ENCODE data around the gene ARMC7. TPM values are rescaled to one million over a fixed set of nuclear protein-coding genes. Genes with fewer than 3 reads are reported as not detected.
"Not testable (repeated sequence)": the region's sequence is repeated elsewhere in the genome, so short reads cannot be mapped to it uniquely, and the experiment has no call there.

ARMC7 gene
- total RNA-seq, 1 experiment from 2014 or later = 48.7 TPM

DNA sequence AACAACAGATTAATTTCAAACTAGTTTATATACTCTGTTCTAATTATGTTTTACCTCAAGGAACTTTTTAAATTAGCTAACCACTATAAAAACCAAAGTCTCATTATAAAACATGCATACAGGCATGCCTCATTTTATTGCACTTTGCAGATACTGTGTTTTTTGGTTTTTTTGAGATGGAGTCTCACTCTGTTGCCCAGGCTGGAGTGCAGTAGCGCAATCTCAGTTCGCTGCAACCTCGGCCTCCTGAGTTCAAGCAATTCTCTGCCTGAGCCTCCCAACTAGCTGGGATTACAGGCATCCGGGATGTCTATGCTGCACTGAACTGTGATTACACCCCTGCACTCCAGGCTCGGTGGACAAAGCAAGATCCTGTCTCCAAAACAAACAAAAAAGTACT lies 53.3 kb downstream of the ARMC7 start:
- H3K36me3 ChIP-seq (ENCODE audit: control insufficient read depth, insufficient read depth, low read length) = peaks cover 5% of the 10 kb centered on the region; the same call in 1 of the 2 replicates
- H3K27me3 ChIP-seq (ENCODE audit: control insufficient read depth, insufficient read depth, low read length) = no peaks in the 10 kb centered on the region
- no peak overlapping the region for H3K4me3 ChIP-seq (ENCODE audit: low read depth in 2 of 2, low read length in 2 of 2)
- ChIA-PET CTCF (no interaction called here), POLR2A (no interaction called here)
- no peak for ATAC-seq
- no TSS peak for BruUV-seq (replicated peaks)
- intact Hi-C loops (cut with micrococcal nuclease; ENCODE audit: unreplicated experiment) (no loop called here), in situ Hi-C loops (cut with HindIII; ENCODE audit: low pct_unique_long_range_greater_than_20kb, low sequenced_read_pairs) (no loop called here)
- no peak overlapping the region for H3K27ac ChIP-seq (ENCODE audit: low read length)
- DNase-seq (ENCODE audit: low read depth, low spot score) = no peak
- H3K4me1 ChIP-seq (ENCODE audit: control insufficient read depth, insufficient read depth, low read length) = peaks cover 22% of the 10 kb centered on the region
- TF ChIP-seq POLR2AphosphoS5 (IDR thresholded peaks at IDR 0.05; ENCODE audit: low read depth, low read length) (no peak), SIN3A (IDR thresholded peaks at IDR 0.05; ENCODE audit: borderline replicate concordance, insufficient read depth, low read depth, low read length) (no peak), TCF7L2 (IDR thresholded peaks at IDR 0.05; ENCODE audit: low read depth, low read length) (no peak), REST (IDR thresholded peaks at IDR 0.05; ENCODE audit: insufficient read depth in 1 of 2, low read depth in 2 of 2, low read length in 1 of 2) (no peak)
- TF ChIP-seq, protein P1, sequence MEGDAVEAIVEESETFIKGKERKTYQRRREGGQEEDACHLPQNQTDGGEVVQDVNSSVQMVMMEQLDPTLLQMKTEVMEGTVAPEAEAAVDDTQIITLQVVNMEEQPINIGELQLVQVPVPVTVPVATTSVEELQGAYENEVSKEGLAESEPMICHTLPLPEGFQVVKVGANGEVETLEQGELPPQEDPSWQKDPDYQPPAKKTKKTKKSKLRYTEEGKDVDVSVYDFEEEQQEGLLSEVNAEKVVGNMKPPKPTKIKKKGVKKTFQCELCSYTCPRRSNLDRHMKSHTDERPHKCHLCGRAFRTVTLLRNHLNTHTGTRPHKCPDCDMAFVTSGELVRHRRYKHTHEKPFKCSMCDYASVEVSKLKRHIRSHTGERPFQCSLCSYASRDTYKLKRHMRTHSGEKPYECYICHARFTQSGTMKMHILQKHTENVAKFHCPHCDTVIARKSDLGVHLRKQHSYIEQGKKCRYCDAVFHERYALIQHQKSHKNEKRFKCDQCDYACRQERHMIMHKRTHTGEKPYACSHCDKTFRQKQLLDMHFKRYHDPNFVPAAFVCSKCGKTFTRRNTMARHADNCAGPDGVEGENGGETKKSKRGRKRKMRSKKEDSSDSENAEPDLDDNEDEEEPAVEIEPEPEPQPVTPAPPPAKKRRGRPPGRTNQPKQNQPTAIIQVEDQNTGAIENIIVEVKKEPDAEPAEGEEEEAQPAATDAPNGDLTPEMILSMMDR (IDR thresholded peaks at IDR 0.05) = no peak
- H3K9me3 ChIP-seq (ENCODE audit: control insufficient read depth, insufficient read depth, low read depth, low read length) = no peaks in the 10 kb centered on the region

GRCh38 chr17:75164606-75165005 lies 54.8 kb downstream of the ARMC7 start:
- H3K36me3 ChIP-seq (ENCODE audit: control insufficient read depth, insufficient read depth, low read length); H3K4me3 ChIP-seq (ENCODE audit: low read depth in 2 of 2, low read length in 2 of 2); H3K27ac ChIP-seq (ENCODE audit: low read length); H3K4me1 ChIP-seq (ENCODE audit: control insufficient read depth, insufficient read depth, low read length); ATAC-seq; DNase-seq (ENCODE audit: low read depth, low spot score); intact Hi-C loops (cut with micrococcal nuclease; ENCODE audit: unreplicated experiment); in situ Hi-C loops (cut with HindIII; ENCODE audit: low pct_unique_long_range_greater_than_20kb, low sequenced_read_pairs); BruUV-seq (replicated peaks); H3K9me3 ChIP-seq (ENCODE audit: control insufficient read depth, insufficient read depth, low read depth, low read length); H3K27me3 ChIP-seq (ENCODE audit: control insufficient read depth, insufficient read depth, low read length): not testable (repeated sequence)
- POLR2A ChIA-PET = interaction anchor here (0.6 kb wide), 1 partner anchor 19 kb away, joined by 4 read pairs; no protein-coding TSS in a partner anchor
- CTCF ChIA-PET = interaction anchor here (0.7 kb wide), 1 partner anchor 325 kb away, joined by 9 read pairs; no protein-coding TSS in a partner anchor

GRCh38 chr17:75168998-75169397 lies 59.2 kb downstream of the ARMC7 start:
- ATAC-seq (no peak), DNase-seq (ENCODE audit: low read depth, low spot score) (no peak)
- in situ Hi-C loops (cut with HindIII; ENCODE audit: low pct_unique_long_range_greater_than_20kb, low sequenced_read_pairs) = no loop called here
- Histone ChIP-seq H3K4me1 (ENCODE audit: control insufficient read depth, insufficient read depth, low read length) (no peaks in the 10 kb centered on the region), H3K27me3 (ENCODE audit: control insufficient read depth, insufficient read depth, low read length) (no peaks in the 10 kb centered on the region), H3K9me3 (ENCODE audit: control insufficient read depth, insufficient read depth, low read depth, low read length) (no peaks in the 10 kb centered on the region), H3K36me3 (ENCODE audit: control insufficient read depth, insufficient read depth, low read length) (peaks cover 11% of the 10 kb centered on the region; the same call in 1 of the 2 replicates), H3K4me3 (ENCODE audit: low read depth in 2 of 2, low read length in 2 of 2) (no peak overlapping the region), H3K27ac (ENCODE audit: low read length) (no peak overlapping the region)
- no peak for TF ChIP-seq TCF7L2 (IDR thresholded peaks at IDR 0.05; ENCODE audit: low read depth, low read length)
- no peak for TF ChIP-seq POLR2AphosphoS5 (IDR thresholded peaks at IDR 0.05; ENCODE audit: low read depth, low read length)
- TF ChIP-seq REST (IDR thresholded peaks at IDR 0.05; ENCODE audit: insufficient read depth in 1 of 2, low read depth in 2 of 2, low read length in 1 of 2) = no peak
- TF ChIP-seq, protein P1 (IDR thresholded peaks at IDR 0.05) = no peak
- TF ChIP-seq SIN3A (IDR thresholded peaks at IDR 0.05; ENCODE audit: borderline replicate concordance, insufficient read depth, low read depth, low read length) = no peak
- POLR2A ChIA-PET = no interaction called here
- BruUV-seq (replicated peaks) = no TSS peak
- intact Hi-C loops (cut with micrococcal nuclease; ENCODE audit: unreplicated experiment) = no loop called here
- CTCF ChIA-PET = interaction anchor here (0.7 kb wide), 1 partner anchor 114 kb away, joined by 6 read pairs; no protein-coding TSS in a partner anchor
